Activated T-helper 1 cell treated with anti-CD3 and anti-CD28 coated beads, Interleukin-12 subunit alpha, Interleukin-12 subunit beta, Interleukin-2, Interleukin-4 antibody, amounts not matched to agents 30 ng/mL and 10 ng/mL and 1 ng/mL, durations not matched to agents 14 hours and 24 hours and 36 hours (primary cell): ENCODE results near the gene GAREM1. TPM values are rescaled to one million over a fixed set of nuclear protein-coding genes. Genes with fewer than 3 reads are reported as not detected.

Experiments used
- DNase-seq: peaks from one replicate; pipeline ENCODE4 v3.0.0; 2021; ENCODE audit warnings: low spot score
- H3K27ac Mint-ChIP-seq: one replicate; pipeline ENCODE4 v1.8.0; 2021; ENCODE audit warnings: mild to moderate bottlenecking, mixed read lengths
- H3K27me3 Mint-ChIP-seq: one replicate; pipeline ENCODE4 v1.8.0; 2022; ENCODE audit warnings: mild to moderate bottlenecking, moderate library complexity, mixed read lengths; ENCODE audit not compliant: insufficient read depth
- H3K36me3 Mint-ChIP-seq: one replicate; pipeline ENCODE4 v1.8.0; 2021; ENCODE audit warnings: low read depth, mixed read lengths
- H3K4me1 Mint-ChIP-seq: one replicate; pipeline ENCODE4 v1.8.0; 2021; ENCODE audit warnings: low read depth, mixed read lengths
- H3K4me3 Mint-ChIP-seq: one replicate; pipeline ENCODE4 v1.8.0; 2021; ENCODE audit warnings: mild to moderate bottlenecking, moderate library complexity, mixed read lengths
- H3K9me3 Mint-ChIP-seq: one replicate; pipeline ENCODE4 v1.8.0; 2021; ENCODE audit warnings: mixed read lengths
- intact Hi-C: fragments of 100-400 bp; cut with micrococcal nuclease; formaldehyde crosslinking; loops from one replicate; pipeline ENCODE4 v1.15.1; 2024
- total RNA-seq: library from RNA; stranded (reverse); gene quantifications from 2 replicates; pipeline ENCODE4 v1.2.3, GENCODE V29; 2022

GAREM1 gene
- total RNA-seq, 1 donor from 2014 or later = not detected

DNA sequence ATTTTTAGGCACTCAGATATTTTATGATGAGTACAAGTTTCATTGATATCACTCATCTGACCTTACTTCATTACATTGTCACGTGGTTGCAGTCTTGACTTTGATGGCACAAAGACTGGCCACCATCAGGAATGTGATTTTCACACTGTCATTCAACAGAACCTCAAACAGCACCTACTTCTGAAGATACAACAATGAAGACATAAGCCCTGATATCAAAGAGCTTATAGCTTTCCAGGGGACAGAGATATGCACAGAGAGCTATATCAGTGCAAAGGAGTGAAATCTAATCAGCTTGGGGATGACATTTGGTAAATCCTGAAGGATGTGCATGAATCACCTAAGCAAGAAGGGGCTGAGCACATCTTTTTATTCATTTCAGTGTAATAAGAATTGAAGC is 208.6 kb downstream of the GAREM1 start:
- no peaks in the 10 kb centered on the region for H3K36me3 Mint-ChIP-seq
- no peaks in the 10 kb centered on the region for H3K9me3 Mint-ChIP-seq
- no peak for DNase-seq
- H3K4me1 Mint-ChIP-seq = no peaks in the 10 kb centered on the region
- intact Hi-C loops = no loop called here
- no peak overlapping the region for H3K4me3 Mint-ChIP-seq
- no peak overlapping the region for H3K27ac Mint-ChIP-seq
- peaks cover 3% of the 10 kb centered on the region for H3K27me3 Mint-ChIP-seq

GRCh38 chr18:32261003-32261402 is 209.7 kb downstream of the GAREM1 start:
- intact Hi-C loops = no loop called here
- Mint-ChIP-seq H3K36me3 (no peaks in the 10 kb centered on the region), H3K4me3 (no peak overlapping the region), H3K27ac (no peak overlapping the region), H3K4me1 (no peaks in the 10 kb centered on the region), H3K27me3 (peaks cover 3% of the 10 kb centered on the region), H3K9me3 (no peaks in the 10 kb centered on the region)
- DNase-seq = no peak

DNA sequence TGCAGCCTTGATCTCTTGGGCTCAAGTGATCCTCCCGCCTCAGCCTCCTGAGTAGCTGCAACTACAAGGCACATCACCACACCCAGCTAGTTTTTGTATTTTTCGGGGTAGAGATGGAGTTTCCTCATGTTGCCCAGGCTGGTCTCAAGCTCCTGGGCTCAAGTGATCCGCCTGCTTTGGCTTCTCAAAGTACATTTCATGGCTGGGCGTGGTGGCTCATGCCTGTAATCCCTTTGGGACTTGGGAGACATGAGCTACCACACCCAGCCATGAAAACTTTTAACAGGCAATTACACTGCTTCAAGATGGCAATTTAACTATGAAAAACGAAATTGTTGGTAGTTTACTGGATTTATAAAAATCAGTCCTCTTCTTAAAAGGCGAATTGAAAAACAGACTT is 211.1 kb downstream of the GAREM1 start:
- DNase-seq = no peak
- Mint-ChIP-seq H3K36me3 (no peaks in the 10 kb centered on the region), H3K4me3 (no peak overlapping the region), H3K27ac (no peak overlapping the region), H3K9me3 (no peaks in the 10 kb centered on the region), H3K4me1 (no peaks in the 10 kb centered on the region), H3K27me3 (no peaks in the 10 kb centered on the region)
- intact Hi-C loops = no loop called here

- DNase-seq = no peak
- intact Hi-C loops = no loop called here
- Mint-ChIP-seq H3K4me3 (no peak overlapping the region), H3K36me3 (no peaks in the 10 kb centered on the region), H3K4me1 (no peaks in the 10 kb centered on the region), H3K27me3 (no peaks in the 10 kb centered on the region), H3K9me3 (no peaks in the 10 kb centered on the region), H3K27ac (no peak overlapping the region)
Measured at GRCh38 chr18:32258558-32259204, 212.0 kb downstream of the GAREM1 start.

DNA sequence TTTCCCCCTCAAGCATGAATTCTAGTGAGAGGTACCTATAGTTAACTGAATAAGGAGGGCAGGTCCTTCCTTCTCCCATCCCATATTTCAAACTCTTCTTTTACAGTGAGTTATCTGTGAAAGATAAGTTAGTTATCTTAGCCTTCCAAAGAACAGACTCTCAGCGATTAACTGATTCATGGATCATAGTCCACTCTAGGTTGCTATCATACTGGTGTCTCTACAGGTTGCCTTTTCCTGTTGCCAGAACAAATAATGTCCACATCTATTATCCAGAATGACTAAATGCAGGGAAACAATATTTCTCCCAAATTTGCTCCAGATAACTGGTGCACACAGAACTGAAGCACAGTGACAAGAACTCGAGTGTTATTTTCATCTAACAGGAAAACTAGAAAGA is 212.5 kb downstream of the GAREM1 start:
- H3K9me3 Mint-ChIP-seq = no peaks in the 10 kb centered on the region
- no peak for DNase-seq
- intact Hi-C loops = no loop called here
- H3K27ac Mint-ChIP-seq = no peak overlapping the region
- H3K4me3 Mint-ChIP-seq = no peak overlapping the region
- H3K27me3 Mint-ChIP-seq = peaks cover under 1% of the 10 kb centered on the region
- H3K4me1 Mint-ChIP-seq = no peaks in the 10 kb centered on the region
- H3K36me3 Mint-ChIP-seq = no peaks in the 10 kb centered on the region

- no peaks in the 10 kb centered on the region for H3K36me3 Mint-ChIP-seq
- no peak overlapping the region for H3K4me3 Mint-ChIP-seq
- no peak for DNase-seq
- H3K27me3 Mint-ChIP-seq = peaks cover 3% of the 10 kb centered on the region
- no peak overlapping the region for H3K27ac Mint-ChIP-seq
- no peaks in the 10 kb centered on the region for H3K9me3 Mint-ChIP-seq
- H3K4me1 Mint-ChIP-seq = no peaks in the 10 kb centered on the region
- intact Hi-C loops = no loop called here
Measured at GRCh38 chr18:32257084-32257785, 213.4 kb downstream of the GAREM1 start.

- Mint-ChIP-seq H3K4me1 (no peaks in the 10 kb centered on the region), H3K9me3 (no peaks in the 10 kb centered on the region), H3K27ac (no peak overlapping the region), H3K27me3 (peaks cover 7% of the 10 kb centered on the region), H3K4me3 (no peak overlapping the region), H3K36me3 (no peaks in the 10 kb centered on the region)
- intact Hi-C loops = no loop called here
- DNase-seq = no peak
Measured at GRCh38 chr18:32255570-32255969, 215.1 kb downstream of the GAREM1 start.

- no peak overlapping the region for H3K27ac Mint-ChIP-seq
- H3K9me3 Mint-ChIP-seq = no peaks in the 10 kb centered on the region
- no peak overlapping the region for H3K4me3 Mint-ChIP-seq
- DNase-seq = no peak
- H3K4me1 Mint-ChIP-seq = no peaks in the 10 kb centered on the region
- H3K27me3 Mint-ChIP-seq = peaks cover 15% of the 10 kb centered on the region
- no peaks in the 10 kb centered on the region for H3K36me3 Mint-ChIP-seq
- intact Hi-C loops = no loop called here
Measured at GRCh38 chr18:32252141-32252860, 218.4 kb downstream of the GAREM1 start.

GRCh38 chr18:32251466-32251865 is 219.2 kb downstream of the GAREM1 start:
- Mint-ChIP-seq H3K4me3 (no peak overlapping the region), H3K9me3 (no peaks in the 10 kb centered on the region), H3K27ac (no peak overlapping the region), H3K27me3 (peaks cover 15% of the 10 kb centered on the region), H3K4me1 (no peaks in the 10 kb centered on the region), H3K36me3 (no peaks in the 10 kb centered on the region)
- intact Hi-C loops = no loop called here
- DNase-seq = no peak

- H3K9me3 Mint-ChIP-seq = no peaks in the 10 kb centered on the region
- H3K36me3 Mint-ChIP-seq = no peaks in the 10 kb centered on the region
- DNase-seq = no peak
- H3K4me1 Mint-ChIP-seq = no peaks in the 10 kb centered on the region
- peaks cover 15% of the 10 kb centered on the region for H3K27me3 Mint-ChIP-seq
- H3K27ac Mint-ChIP-seq = no peak overlapping the region
- no peak overlapping the region for H3K4me3 Mint-ChIP-seq
- intact Hi-C loops = no loop called here
Measured at GRCh38 chr18:32249147-32249929, 221.3 kb downstream of the GAREM1 start.

DNA sequence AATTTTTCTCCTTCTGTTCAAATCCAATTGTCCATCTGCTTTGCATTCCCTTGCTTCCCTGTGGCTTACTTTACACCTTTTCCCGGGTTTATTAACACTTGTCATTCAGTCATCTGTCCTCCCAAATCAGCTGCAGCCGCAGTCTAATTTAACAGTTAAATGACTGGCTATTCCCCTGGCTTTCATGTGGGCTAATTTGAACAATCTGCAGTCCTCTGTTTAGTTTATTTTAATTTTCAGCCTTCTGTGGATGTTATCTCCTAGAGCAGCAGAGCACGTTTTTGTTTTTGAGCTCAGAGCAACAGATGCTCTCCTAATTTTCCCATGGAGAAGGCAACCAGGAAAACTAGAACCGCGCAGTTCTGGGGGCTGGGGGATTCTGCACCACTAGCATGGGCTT is 225.8 kb downstream of the GAREM1 start:
- Mint-ChIP-seq H3K4me3 (no peak overlapping the region), H3K36me3 (no peaks in the 10 kb centered on the region), H3K27me3 (peaks cover 18% of the 10 kb centered on the region), H3K27ac (no peak overlapping the region), H3K9me3 (no peaks in the 10 kb centered on the region), H3K4me1 (no peaks in the 10 kb centered on the region)
- intact Hi-C loops = no loop called here
- DNase-seq = no peak

- Mint-ChIP-seq H3K27ac (no peak overlapping the region), H3K36me3 (no peaks in the 10 kb centered on the region), H3K27me3 (peaks cover 14% of the 10 kb centered on the region), H3K4me3 (no peak overlapping the region), H3K9me3 (no peaks in the 10 kb centered on the region), H3K4me1 (no peaks in the 10 kb centered on the region)
- intact Hi-C loops = no loop called here
- no peak for DNase-seq
Measured at GRCh38 chr18:32243358-32243757, 227.3 kb downstream of the GAREM1 start.

DNA sequence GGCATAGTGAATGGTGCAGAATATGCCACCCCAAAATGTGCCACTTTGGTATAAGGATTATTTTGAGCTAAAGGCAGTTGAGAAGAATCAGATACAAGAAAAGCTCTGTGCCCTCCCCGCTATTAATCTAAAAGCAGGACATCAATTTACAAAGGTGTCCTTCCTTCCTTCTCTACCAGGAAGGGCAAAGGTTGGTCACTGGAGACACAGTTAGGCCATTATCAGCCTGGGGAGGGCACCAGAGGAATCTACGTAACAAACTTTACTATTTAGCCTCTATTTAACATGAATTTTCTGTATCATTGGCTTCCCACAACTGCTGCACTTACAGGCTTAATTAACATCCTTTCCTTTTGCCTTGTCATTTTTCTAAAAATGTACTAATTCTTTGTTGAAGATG is 228.3 kb downstream of the GAREM1 start:
- Mint-ChIP-seq H3K27me3 (peaks cover 12% of the 10 kb centered on the region), H3K9me3 (no peaks in the 10 kb centered on the region), H3K36me3 (no peaks in the 10 kb centered on the region), H3K4me1 (no peaks in the 10 kb centered on the region), H3K27ac (no peak overlapping the region), H3K4me3 (no peak overlapping the region)
- intact Hi-C loops = no loop called here
- DNase-seq = no peak
